Measurements from ENCODE around the gene MRPL36. TPM values are rescaled to one million over a fixed set of nuclear protein-coding genes. Genes with fewer than 3 reads are reported as not detected.

MRPL36 gene
- total RNA-seq, 1 donor from 2014 or later = 57.4 TPM

DNA sequence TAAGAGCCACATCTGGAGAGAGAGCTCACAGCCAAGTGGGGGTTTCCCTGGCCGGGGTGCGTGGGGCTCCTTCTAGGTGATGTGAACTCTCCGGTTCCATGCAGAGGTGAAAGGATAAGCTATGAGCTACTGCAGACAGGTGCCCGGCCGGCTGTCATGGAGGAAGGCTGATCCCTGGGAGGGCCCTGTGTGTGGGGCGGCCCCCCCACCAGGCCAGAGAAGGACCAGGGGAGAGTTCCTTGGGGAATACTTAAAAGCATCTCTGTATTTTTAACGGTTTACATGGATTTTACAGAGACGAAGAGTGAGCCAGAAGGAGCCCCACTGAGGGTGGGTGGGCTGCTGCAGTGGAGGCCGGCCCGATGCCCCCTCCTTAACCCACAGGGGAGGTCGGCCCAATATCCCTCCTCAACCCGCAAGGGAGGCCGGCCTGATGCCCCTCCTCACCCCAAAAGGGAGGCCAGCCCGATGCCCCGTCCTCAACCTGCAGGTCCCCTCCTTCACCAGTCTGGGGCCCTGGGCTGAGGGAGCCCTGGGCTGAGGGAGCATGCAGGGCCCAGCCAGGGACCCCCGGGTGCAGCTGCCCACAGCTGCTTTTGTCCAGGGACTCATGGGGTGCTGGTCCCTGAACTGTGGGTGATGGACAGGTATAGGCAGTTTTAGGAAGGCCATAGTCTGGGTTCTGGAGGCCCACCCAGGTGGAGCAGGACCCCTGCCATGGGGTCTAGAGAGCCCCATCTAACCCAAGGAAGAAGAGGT is 31.9 kb downstream of the MRPL36 start:
- intact Hi-C loops (cut with micrococcal nuclease) = no loop called here
- no peaks in the 10 kb centered on the region for H3K36me3 ChIP-seq
- no peaks in the 10 kb centered on the region for H3K4me1 ChIP-seq
- H3K4me3 ChIP-seq = no peak overlapping the region
- no peak for DNase-seq
- H3K27me3 ChIP-seq (ENCODE audit: low read depth) = peaks cover 27% of the 10 kb centered on the region
- H3K27ac ChIP-seq (replicated peaks) = no peak overlapping the region
- no peaks in the 10 kb centered on the region for H3K9me3 ChIP-seq (replicated peaks)
- TF ChIP-seq, protein P1, sequence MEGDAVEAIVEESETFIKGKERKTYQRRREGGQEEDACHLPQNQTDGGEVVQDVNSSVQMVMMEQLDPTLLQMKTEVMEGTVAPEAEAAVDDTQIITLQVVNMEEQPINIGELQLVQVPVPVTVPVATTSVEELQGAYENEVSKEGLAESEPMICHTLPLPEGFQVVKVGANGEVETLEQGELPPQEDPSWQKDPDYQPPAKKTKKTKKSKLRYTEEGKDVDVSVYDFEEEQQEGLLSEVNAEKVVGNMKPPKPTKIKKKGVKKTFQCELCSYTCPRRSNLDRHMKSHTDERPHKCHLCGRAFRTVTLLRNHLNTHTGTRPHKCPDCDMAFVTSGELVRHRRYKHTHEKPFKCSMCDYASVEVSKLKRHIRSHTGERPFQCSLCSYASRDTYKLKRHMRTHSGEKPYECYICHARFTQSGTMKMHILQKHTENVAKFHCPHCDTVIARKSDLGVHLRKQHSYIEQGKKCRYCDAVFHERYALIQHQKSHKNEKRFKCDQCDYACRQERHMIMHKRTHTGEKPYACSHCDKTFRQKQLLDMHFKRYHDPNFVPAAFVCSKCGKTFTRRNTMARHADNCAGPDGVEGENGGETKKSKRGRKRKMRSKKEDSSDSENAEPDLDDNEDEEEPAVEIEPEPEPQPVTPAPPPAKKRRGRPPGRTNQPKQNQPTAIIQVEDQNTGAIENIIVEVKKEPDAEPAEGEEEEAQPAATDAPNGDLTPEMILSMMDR (IDR thresholded peaks at IDR 0.05; ENCODE audit: borderline replicate concordance) = no peak

DNA sequence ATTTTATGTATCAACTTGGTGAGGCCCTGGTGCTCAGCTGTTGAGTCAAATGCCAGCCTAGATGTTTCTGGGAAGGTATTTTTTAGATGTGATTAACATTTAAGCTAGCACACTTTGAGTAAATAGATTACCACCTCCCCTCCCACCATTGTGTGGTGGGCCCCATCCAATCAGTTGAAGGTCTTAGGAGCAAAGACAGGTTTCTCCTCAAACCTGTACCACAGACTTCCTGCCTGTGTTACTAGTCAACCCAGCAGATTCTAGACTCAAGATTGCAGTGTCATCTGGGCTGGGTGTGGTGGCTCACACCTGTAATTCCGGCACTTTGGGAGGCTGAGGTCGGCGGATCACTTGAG is 33.8 kb downstream of the MRPL36 start:
- intact Hi-C loops (cut with micrococcal nuclease) = no loop called here
- Histone ChIP-seq H3K27me3 (ENCODE audit: low read depth) (peaks cover 44% of the 10 kb centered on the region), H3K4me3 (no peak overlapping the region), H3K9me3 (replicated peaks) (no peaks in the 10 kb centered on the region), H3K36me3 (no peaks in the 10 kb centered on the region), H3K27ac (replicated peaks) (no peak overlapping the region), H3K4me1 (no peaks in the 10 kb centered on the region)
- TF ChIP-seq, protein P1 (IDR thresholded peaks at IDR 0.05; ENCODE audit: borderline replicate concordance) = no peak
- DNase-seq = no peak

DNA sequence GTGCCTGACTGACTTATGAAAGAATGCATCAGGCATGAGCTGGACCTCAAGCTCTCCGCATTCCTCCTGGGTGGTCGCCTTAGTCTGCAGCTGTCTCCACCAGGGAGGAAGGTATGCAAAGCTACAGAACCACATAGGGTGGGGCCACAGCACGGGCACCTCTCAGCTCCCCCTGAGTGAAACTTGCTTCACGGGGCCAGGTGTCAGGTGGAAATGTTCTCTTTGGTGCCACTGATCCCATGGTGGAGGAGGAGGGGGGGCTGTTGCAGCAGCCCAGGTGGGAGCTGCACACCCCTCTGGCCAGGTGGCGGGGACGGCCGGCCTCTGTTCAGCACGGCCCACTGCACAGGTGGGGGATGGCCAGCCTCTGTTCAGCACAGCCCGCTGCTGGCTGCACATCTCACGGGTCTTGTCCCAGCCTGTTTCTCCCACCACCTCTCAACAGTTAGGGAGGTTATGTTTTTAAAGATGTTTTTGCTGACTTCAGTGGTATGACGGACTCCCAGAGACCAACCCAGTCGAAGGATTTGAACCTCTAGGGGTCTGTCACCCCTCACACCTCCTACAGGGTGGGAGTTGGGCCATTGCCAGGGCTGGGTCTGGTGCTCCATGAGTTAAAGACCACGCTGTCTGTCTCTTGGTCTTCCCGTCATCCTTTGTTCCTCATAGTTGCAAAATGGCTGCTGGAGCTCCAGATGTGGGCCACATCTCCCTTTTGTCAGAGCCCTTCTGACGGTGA is 34.3 kb downstream of the MRPL36 start:
- TF ChIP-seq, protein P1 (IDR thresholded peaks at IDR 0.05; ENCODE audit: borderline replicate concordance) = no peak
- no peaks in the 10 kb centered on the region for H3K4me1 ChIP-seq
- H3K9me3 ChIP-seq (replicated peaks) = no peaks in the 10 kb centered on the region
- intact Hi-C loops (cut with micrococcal nuclease) = no loop called here
- peaks cover 47% of the 10 kb centered on the region for H3K27me3 ChIP-seq (ENCODE audit: low read depth)
- no peak overlapping the region for H3K27ac ChIP-seq (replicated peaks)
- no peak overlapping the region for H3K4me3 ChIP-seq
- DNase-seq = no peak
- H3K36me3 ChIP-seq = no peaks in the 10 kb centered on the region

DNA sequence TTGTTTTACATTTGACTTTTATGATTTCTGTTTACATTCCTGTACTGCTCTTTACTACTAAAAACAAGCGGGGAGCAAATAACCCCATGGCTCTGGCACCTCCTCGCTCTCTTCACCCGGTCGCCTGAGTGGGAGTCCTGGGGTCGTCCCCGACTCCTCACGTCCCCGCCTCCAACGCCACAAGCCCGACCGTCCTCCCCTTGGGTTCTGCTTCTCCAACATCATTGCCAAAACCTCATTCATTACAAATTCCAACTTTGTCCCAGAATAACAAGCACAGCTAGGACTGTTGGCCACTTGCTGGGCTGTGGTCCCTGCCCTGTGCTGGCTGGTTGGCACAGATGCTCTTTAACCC is 35.1 kb downstream of the MRPL36 start:
- Histone ChIP-seq H3K27me3 (ENCODE audit: low read depth) (peaks cover 47% of the 10 kb centered on the region), H3K9me3 (replicated peaks) (no peaks in the 10 kb centered on the region), H3K27ac (replicated peaks) (no peak overlapping the region), H3K36me3 (no peaks in the 10 kb centered on the region), H3K4me3 (no peak overlapping the region), H3K4me1 (no peaks in the 10 kb centered on the region)
- TF ChIP-seq, protein P1 (IDR thresholded peaks at IDR 0.05; ENCODE audit: borderline replicate concordance) = no peak
- intact Hi-C loops (cut with micrococcal nuclease) = no loop called here
- DNase-seq = no peak

DNA sequence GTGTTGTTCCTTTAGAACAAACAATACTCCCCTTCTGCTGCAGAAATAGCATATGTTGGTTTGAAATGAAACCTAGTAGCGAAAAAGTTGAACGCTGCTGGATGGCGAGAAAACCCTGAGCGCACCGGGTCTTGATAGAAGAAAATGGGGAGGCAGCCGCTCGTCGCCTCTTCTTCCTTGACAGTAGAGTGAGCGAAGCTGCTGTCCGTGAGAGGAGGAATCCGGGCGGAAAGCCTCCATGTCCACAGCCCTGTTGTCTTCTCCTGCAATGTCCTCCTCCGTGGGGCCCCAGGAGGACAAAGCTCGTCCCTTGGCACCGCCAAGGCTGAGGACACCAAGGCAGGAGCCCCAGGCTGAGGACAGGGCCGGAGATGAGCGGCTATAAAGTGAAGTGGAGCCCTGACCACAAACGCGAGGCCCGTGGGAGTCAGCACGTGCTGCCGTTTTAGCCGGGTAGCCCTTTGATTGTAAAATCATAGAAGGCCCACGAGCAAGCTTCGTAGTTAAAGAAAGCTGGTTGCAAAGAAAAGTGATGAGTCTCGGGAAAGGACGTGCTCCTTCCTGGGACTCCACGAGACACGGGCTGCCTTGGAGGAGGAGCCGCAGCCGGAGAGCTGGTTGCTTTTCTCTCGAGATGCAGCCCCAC is 35.6 kb downstream of the MRPL36 start:
- peaks cover 47% of the 10 kb centered on the region for H3K27me3 ChIP-seq (ENCODE audit: low read depth)
- DNase-seq = no peak
- TF ChIP-seq, protein P1 (IDR thresholded peaks at IDR 0.05; ENCODE audit: borderline replicate concordance) = no peak
- no peaks in the 10 kb centered on the region for H3K36me3 ChIP-seq
- no peaks in the 10 kb centered on the region for H3K9me3 ChIP-seq (replicated peaks)
- H3K4me3 ChIP-seq = no peak overlapping the region
- H3K4me1 ChIP-seq = no peaks in the 10 kb centered on the region
- intact Hi-C loops (cut with micrococcal nuclease) = no loop called here
- no peak overlapping the region for H3K27ac ChIP-seq (replicated peaks)

All from left ventricle myocardium inferior (tissue), 1 donor.